ENCODE measurements around the gene MCM9.

GRCh38 chr6:118974790-118975189 lies 39.8 kb upstream of the MCM9 start:
- TF ChIP-seq ZFX (CRISPR knock-in tag; IDR thresholded peaks at IDR 0.05; ENCODE audit: low read depth), result no peak
- TF ChIP-seq ZBTB46 (CRISPR knock-in tag; IDR thresholded peaks at IDR 0.05; ENCODE audit: borderline replicate concordance), result no peak
- no peak for TF ChIP-seq AFF4 (CRISPR knock-in tag; IDR thresholded peaks at IDR 0.05)
- no peak for TF ChIP-seq TARDBP (CRISPR knock-in tag; IDR thresholded peaks at IDR 0.05)
- no peak for TF ChIP-seq PRDM4 (CRISPR knock-in tag; IDR thresholded peaks at IDR 0.05; ENCODE audit: borderline replicate concordance)
- TF ChIP-seq NR2F1 (CRISPR knock-in tag; IDR thresholded peaks at IDR 0.05), result no peak
- no peak for TF ChIP-seq CTCF (CRISPR knock-in tag; IDR thresholded peaks at IDR 0.05)
- no peak for TF ChIP-seq ZNF788 (CRISPR knock-in tag; IDR thresholded peaks at IDR 0.05; ENCODE audit: borderline replicate concordance)
- no peak for TF ChIP-seq BHLHE40 (IDR thresholded peaks at IDR 0.05; ENCODE audit: low read length)
